Stimulated activated CD4-positive, alpha-beta T cell treated with anti-CD3 and anti-CD28 coated beads, Interleukin-1b, Interleukin-23, amount 100 ng/mL, for 24 hours (primary cell): ENCODE results near the gene ALAS1.
"Not testable (repeated sequence)": the region's sequence is repeated elsewhere in the genome, so short reads cannot be mapped to it uniquely, and the experiment has no call there.

Source experiments
- DNase-seq, 4 experiments: peaks; one replicate each; pipeline ENCODE4 v3.0.0-alpha.2; 2020; ENCODE audit warnings: low read depth in 4 of 4, low spot score in 1 of 4

Gene ALAS1

DNA sequence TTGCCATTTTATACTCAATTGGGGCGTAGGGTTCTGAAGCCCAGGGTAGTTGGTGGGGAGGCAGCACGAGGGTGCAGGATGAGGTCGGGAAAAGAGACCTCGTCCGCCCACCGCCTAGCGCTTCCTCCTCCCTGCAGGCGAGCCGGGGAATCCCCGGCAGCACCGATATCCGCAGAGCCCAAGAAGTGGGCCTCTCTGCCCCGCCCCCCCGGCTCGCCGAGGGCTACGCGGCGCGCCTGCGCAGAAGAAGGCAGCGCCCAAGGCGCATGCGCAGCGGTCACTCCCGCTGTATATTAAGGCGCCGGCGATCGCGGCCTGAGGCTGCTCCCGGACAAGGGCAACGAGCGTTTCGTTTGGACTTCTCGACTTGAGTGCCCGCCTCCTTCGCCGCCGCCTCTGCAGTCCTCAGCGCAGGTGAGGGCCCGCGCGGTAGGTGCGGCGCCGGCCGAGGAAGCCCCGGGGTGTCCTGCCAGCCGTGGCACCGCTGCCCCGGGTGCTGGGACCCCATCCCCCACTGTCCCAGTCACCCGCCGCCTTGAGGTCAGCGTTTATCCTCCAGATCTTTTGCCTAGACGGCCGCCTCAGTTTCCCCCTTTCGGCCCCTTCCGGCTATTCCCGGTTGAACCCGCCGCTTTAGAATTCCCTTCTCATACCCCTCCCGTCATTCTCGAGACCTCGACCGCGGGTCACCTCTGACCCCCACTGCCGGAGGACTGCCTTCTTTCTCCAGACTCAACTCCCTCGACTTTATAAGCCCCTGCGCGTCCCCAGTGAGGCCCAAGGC is at the start of gene ALAS1:
ALAS1 (plus strand) TSS at position 319 of the 784 bp plus-strand sequence. CDS start 1,082 bp downstream, outside the sequence.
- DNase-seq, result peak; percentile 80 to 95 (median 90)

DNA sequence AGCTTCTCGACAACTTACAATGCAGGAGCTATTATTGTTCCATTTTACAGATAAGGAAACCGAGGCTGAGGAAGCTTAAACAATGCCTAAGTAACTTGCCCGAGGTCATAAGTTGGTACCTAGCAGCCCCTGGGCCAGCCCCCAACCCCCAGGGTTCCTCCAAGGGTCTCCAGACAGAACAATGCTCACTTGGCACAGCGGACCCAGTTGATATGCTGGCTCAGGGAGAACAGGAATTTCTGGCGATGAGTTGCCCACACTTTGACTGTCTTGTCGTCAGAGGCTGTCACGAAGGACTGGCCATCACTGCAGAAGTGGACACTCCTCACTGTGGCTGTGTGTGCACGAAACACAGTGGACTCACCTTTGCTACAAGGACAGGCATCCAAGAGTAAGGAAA is 48.9 kb upstream of the ALAS1 start:
- DNase-seq, result no peak

DNA sequence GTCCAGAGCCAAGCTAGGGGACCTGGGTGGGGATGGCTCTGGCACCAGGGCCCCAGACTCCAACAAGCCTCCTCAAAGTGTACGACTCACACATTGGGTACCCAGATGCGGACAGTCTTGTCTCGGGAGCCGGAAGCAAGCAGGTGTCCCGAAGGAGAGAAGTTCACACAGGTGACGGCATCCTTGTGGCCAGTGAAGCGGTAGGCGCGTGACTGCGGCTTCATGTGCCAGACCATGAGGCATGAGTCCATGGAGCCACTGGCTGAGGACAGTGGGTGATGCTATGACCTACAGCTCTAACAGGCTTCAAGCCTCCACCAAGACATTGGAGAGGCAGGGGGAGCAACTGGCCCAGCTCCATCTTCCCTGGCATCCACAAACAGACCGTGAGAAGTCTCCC is 48.2 kb upstream of the ALAS1 start:
- no peak for DNase-seq

DNA sequence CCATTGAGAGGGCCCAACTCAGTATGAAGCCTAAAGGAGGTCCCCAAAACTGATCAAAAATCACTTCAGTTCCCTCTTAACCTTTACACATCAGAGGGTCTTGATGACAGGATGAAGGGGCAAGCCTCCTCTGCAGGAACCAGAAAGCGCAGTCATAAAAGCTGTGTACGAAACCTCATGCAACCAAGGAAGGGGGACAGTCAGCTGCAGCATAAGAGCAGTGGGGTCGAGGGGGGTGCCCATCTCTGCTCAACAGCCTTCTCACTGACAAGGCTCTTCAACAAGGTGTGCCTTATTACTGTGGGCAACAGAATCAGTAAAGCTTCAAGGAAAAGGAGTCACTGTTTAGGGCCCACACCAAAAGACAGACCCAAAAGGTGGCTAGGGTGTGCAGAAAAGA is 47.6 kb upstream of the ALAS1 start:
- DNase-seq, result no peak

DNA sequence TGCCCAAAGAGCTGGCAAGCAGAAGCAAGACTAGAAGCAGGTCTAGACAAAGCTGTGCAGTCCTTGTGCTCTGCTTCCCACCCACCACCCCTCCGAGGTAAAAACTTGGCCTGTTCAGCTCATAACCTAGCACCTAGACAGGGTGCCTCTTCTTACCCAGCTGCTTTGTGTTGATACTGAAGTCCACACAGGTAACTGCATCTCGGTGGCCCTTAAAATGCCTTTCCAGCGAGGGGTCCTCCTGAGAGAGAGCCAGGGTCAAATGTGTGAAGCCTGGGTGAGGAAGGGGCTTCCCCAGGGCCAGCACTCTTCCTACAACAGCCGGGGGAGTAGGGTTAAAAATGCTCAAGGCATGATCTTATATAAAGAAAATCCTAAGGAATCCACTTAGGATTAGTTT is 47.1 kb upstream of the ALAS1 start:
- DNase-seq, result no peak

DNA sequence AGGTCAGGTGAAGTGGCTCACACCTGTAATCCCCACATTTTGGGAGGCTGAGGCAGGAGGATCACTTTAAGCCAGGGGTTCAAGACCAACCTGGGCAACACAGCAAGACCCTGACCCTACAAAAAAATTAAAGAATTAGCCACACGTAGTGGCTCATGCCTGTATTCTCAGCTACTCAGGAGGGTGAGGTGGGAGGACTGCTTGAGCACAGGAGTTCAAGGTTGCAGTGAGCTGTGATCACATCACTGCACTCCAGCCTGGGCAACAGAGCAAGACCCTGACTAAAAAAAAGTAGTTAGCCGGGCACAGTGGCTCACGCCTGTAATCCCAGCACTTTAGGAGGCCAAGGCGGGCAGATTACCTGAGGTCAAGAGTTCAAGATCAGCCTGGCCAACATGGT is 46.0 kb upstream of the ALAS1 start:
- not testable (repeated sequence) for DNase-seq

DNA sequence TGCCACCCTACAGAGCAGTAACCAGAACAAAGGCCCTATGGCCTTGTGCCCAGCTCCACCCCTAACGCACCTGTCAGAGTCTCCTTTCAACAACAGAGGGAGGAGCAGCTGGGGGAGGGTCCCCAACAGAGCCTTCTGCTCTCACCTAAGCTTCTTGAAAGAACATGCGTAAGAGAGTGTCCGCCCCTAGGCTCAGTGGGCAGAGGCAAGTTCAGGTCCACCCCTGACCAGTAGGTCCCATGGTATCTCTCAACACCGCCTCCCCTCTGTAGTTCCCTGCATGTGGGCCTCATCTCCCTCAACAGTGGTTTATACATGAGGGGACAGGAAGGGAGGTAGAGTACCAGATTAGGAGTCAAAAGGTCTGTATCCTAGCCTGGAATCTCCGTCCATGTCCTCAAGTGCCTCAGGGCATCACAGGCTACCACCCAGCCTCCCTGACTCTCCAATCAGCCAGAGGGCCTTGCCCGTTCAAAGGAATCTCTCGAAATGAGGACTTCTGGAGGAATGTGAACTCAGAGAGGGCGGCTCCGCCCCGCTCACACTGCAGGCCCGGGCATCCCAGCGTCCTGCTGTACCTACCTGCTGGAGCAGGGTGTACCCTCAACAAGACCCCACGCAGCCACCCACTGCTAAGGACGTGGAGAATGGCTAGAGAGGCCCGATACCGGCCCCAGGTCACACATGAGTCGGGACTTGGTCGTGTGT is 44.4 kb upstream of the ALAS1 start:
- DNase-seq, result peak in 1 of 4 experiments; percentile 3

DNA sequence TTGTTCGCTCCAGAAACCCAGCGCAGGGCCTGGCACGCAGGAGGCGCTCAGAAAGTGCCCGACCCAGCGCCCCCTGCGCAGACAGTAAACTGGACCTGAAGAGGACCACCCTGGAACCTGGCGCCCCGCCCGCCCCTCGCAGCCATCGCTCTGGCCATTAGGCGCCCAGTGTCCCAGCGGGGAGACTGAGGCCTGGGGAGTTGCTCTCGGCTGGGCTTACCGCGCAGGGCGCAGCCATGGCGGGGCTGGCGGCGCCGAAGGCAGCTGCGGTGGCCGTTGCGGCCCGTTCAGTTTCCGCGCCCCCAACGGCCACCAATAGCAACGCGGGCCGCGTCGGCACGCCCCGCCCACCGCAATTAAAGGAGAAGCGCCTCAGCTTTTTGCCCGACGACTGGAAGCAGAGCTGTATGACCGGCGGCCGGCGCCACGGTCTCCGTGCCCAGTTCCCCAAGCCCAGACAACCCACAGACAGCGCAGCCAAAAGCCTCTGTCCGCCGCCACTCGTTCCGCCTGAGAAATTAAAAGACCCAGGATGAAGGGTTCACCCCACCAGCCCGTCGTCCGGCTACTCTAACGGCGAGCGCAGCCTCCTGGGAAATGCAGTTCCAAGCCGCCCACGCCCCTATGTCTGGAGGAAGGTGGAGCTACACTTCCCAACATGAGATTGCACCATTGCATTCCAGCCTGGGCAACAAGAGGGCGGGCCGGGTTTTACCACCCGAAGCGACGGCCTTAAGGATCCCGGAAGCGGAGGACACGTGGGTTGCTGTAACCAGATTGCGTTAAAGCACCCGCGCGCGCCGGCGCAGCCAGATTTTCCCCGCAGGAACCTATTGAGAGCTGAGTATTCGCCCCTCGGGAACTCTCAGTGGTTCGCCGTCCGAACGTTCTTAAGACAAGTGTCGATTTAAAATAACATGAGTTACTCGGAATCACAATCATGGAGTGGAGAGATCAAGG is 43.5 kb upstream of the ALAS1 start, which contains the start of gene POC1A:
POC1A (minus strand) TSS at position 289 of the 960 bp plus-strand sequence; CDS start at position 238, 51 bp downstream.
- peak; percentile 70 to 88 (median 82) for DNase-seq

DNA sequence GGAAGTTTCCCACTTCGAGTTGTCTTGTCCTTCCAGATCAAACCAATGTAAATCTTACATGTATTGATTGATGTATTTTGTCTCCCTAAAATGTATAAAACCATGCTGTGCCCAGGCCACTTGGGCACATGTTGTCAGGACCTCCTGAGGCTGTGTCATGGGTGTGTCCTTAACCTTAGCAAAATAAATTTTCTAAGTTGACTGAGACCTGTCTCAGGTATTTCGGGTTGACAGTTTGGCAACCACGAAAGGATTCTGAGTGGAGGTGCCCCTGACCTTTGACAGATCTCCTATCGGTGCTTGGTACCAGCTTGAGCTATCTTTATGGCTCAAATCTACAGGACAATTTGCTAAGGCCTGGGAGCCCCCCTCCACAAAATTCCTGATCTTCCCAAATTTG is 42.0 kb upstream of the ALAS1 start:
- no peak for DNase-seq

DNA sequence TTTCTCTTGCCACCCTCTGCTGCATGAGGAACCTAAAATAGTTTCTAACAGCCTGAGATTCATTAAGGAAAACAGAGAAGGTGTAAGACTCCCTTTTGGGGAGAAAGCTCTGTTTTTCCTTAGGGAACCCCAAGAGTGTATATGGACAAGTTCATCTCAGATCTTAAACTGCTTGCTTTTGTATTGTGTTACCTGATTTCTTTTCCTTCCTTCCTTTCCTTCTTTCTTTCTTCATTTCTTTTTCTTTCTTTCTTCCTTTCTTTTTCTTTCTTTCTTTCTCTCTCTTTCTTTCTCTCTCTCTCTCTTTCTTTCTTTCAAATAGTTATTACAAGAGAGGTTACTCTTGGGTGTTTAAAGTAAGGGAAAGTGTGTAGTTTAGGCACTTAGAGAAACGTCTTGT is 38.5 kb upstream of the ALAS1 start:
- DNase-seq, result no peak

DNA sequence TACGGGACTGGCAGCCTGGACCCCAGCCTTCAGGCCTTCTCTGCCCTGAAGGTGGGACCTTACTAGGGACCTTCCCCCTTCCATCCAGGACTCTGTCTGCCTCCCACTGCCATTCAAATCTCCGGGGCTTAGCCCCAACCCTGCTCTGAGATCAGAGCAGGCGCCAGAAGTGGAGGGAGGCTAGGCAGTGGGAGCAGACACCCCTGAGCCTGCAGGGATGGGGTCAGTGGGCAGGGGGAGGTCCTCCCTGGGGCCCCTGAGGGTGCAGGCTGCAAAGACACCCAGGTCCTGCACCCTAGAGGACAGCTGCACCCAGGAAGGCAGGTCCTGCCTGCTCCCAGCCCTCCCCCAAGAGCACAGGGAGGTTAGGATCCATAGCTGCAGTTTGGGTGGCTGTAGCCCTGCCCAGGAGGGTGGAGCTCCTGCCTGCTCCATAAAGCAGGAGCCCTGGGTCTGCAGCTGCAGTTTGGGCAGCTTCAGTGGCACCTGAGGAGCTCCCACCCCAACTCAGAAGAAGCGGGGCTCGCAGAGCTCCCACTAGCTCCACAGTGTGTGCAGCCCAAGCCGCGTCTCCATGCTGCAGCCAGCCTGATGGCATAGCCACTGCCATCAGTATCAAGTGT is 35.6 kb upstream of the ALAS1 start:
- no peak for DNase-seq

DNA sequence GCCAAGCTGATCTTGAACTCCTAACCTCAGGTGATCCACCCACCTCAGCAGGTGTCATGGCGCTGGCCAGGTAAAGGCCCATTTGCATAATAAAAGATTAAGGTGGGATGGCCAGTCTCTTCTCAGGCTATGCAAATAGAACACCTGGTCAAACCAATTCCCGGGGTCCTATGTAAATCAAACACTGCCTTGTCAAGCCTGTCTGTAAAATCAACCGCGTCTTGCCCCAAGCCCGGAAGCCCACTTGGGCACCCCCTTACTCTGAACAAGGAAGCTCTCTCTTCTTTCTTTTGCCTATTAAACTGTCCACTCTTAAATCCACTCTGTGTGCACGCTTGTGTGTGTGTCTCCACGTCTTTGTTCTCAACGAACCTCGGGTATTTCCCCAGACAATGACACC is 30.7 kb upstream of the ALAS1 start:
- no peak for DNase-seq

DNA sequence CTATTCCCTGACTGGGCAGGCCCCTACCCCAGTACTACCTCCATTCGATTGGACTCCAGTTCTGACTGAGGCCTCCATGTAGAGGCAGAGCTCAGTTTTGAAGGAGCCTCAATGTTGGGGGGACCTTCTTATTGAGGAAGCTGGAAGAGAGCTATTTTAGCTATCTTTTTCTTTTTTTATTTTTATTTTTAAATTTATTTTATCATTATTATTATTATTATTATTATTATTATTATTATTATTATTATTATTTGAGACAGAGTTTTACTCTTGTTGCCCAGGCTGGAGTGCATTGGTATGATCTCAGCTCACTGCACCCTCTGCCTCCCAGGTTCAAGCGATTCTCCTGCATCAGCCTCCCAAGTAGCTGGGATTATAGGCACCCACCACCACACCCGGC is 27.7 kb upstream of the ALAS1 start:
- not testable (repeated sequence) for DNase-seq

DNA sequence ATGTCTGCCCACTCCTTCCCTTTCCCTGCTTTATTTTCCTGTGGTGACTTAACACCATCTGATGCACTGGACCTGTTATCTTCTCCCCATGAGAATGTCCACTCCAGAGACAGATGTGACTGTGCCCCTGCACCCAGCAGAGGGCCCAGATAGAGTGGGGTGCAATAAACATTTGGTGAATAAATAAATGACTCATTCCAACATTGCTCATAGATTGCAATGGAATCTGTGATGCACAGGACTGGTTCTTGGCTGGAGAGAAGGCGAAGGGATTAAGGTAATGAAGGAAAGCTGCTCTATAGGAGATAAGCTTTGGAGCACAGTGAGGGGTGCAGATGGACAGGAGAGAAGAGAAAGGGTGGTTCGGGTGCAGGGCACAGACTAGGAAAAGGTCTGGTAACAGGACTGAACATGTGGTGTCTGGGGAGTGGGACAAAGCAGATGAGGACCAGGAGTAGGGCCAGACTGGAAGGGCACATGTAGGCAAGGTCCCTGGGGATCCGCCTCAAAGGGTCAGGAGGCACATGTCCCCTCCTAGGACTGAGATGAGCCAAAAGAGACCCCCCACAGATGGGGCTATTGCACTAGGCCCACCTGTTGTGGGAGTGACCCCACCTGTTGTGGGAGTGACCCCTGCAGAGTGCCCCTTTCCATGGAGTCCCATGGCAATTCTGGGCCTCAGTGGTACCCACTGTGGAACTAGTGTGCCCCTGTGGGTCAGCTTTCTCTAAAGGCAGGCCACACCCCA is 26.3 kb upstream of the ALAS1 start:
- no peak for DNase-seq

DNA sequence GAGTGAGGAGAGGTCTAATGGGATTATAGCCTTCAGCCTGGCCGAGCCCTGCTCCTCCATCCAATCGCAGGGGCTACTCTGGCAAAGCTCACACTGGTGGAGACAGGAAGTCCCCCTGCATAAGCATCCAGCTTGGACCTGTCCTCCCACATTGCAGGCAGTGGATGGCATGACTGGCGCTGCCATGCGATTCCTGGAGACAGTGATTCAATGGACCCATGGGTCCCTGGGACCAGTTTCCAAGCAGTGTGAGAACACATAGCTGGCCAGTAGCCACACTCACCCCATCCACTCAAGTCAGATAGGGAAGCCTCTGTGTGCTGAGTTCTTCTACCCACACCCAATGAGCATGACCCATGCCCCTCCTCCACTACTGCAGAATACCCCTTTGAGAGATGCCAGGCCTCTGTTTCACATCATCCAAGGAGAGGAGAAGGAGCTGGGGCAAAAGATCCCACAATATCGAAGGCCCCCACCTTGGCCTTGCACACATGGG is 25.6 kb upstream of the ALAS1 start:
- DNase-seq, result no peak

DNA sequence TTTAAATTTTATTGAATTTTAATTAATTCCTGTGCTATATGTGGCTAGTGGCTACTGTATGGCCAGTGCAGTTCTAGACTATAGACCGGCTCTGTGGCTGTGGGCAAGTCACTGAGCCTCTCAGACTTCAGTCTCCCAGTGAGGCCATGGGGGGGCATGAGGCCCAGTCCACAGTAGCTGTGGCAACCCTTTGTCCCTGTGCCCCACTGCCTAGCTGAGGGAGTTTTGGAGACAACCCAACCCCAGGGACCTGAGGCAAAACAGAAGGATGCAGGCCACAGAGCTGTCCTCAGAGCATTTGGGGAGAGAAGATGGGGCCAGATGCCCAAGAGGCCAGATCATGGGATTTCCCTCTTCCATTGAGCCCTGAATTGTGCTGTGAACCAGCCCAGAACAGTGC is 24.9 kb upstream of the ALAS1 start:
- no peak for DNase-seq

DNA sequence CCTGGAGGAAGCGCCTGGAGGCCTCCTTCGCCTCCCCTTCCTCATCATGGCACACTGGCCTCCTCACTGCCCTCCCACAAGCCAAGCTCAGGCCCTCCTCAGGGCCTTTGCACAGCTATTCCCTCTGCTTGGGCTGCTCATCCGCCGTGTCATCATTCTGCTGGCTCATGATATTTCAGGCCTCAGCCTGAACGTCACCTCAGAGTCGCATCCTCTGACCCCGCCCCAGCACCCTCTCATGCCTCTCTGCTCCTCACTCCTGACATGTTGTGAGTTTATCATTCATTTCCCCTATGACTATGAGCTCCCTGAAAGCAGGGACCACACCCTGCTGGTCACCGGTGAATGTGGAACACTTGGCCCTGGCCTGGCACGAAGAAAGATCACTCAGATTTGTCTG is 23.1 kb upstream of the ALAS1 start:
- DNase-seq, result no peak

DNA sequence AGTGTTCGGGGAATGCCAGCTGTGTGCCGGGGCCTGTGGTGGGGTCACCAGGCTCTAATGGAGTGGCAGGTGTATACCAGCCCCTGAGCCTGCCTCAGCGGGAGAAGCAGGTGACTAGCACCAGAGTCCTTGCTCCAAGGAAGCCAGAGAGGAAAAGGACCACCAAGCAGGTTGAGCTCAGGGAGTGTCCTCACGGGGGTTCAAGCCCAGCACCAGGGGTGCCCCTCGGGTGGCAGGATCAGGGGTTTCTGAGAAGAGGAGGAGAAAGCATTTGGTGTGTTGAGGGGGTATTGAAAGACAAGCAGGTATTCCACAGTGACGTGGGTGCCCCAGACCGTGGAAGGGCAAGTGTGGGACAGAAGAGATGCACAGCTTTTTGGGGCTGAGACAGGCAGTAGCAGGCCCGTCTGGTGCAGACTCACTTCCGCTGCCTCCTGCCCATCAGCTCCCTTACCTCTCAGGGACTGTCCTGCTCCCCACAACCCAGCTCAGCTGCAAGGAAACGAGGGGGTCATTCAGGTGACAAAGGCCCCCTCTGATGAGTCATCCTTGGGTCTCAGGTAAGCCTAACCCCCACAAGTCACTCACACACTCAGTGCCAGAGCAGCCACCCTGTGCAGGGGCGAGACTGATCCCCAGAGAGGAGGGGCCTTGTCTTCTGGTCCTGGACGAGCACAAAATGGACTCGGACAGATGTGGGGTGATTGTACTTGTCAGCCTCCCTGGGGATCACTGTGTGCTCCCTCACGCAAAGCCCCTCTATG is 22.4 kb upstream of the ALAS1 start:
- DNase-seq, result no peak

DNA sequence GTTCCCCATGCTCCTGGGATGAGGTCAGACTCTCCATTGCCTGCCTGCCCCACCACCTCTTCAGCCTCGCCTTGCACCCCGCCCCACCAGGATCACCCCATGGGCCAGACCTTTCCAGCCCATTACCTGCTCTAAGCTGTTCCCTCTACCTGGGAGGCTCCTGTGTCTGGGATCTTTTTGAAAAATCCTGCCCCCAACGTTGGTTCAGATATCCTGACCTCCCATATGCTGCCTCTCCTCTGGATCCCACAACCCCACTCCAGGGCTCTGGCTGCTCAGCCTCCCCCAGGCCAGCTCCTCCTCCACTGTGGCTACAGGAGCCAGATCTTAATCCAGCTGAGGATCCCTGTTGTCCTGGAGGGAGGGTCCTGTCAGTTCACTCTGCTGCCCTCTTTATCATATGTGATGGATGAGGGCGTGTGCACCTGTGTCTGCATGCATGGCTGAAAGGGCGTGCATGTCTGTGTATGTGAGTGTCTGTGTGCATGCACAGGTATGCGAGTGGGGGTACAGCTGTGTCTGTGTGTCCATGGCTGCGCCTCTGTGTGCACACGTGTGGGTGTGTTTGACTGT is 21.7 kb upstream of the ALAS1 start:
- DNase-seq, result no peak
